MM.1S (cell line): Measurements from ENCODE around the gene SLC44A5.

Experiments
- EZH2 ChIP-seq: fragments of 300-600 bp; sonication (generic); optimal IDR thresholded peaks from 2 replicates; pipeline ENCODE3; 2017; ENCODE audit warnings: low read depth, mild to moderate bottlenecking, antibody characterized with exemption, low read length, mixed read lengths
- TF ChIP-seq, protein P1 (sequence below): fragments of 300-600 bp; sonication (generic); IDR thresholded peaks from 2 replicates; pipeline ENCODE4 v1.5.1; 2016; ENCODE audit warnings: antibody characterized with exemption, low read length, mixed read lengths

DNA sequence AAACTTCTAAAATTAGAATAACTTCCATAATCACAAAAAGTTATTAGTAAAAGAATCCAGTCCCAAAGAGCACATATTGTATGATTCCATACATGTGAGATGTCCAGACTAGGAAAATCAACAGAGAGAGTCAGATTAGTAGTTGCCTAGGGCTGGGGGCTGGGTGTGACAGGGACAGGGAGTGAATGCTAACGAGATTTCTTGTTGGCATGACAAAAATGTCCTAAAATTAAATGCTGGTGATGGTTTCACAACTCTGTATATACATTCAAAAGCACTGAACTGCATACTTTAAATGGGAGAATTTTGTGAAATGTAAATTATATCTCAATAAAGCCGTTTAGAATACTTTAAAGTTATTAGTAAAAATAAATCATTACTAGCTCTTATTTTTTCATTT lies 92.2 kb downstream of the SLC44A5 start:
- TF ChIP-seq, protein P1, sequence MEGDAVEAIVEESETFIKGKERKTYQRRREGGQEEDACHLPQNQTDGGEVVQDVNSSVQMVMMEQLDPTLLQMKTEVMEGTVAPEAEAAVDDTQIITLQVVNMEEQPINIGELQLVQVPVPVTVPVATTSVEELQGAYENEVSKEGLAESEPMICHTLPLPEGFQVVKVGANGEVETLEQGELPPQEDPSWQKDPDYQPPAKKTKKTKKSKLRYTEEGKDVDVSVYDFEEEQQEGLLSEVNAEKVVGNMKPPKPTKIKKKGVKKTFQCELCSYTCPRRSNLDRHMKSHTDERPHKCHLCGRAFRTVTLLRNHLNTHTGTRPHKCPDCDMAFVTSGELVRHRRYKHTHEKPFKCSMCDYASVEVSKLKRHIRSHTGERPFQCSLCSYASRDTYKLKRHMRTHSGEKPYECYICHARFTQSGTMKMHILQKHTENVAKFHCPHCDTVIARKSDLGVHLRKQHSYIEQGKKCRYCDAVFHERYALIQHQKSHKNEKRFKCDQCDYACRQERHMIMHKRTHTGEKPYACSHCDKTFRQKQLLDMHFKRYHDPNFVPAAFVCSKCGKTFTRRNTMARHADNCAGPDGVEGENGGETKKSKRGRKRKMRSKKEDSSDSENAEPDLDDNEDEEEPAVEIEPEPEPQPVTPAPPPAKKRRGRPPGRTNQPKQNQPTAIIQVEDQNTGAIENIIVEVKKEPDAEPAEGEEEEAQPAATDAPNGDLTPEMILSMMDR: no peak
- TF ChIP-seq EZH2: no peak
